Endothelial cell of umbilical vein (primary cell): ENCODE measurements around the gene PRKAR2B. TPM values are rescaled to one million over a fixed set of nuclear protein-coding genes. Genes with fewer than 3 reads are reported as not detected.

Experiments
- BruUV-seq: library from RNA; stranded (reverse); fragments of 400-500 nt; replicated peaks from 2 replicates; lab custom pipeline; 2021; lab: Mats Ljungman, UMichigan
- CTCF ChIA-PET: fragments of 300-600, 350-600 bp; sonication (Branson Sonifier 250); formaldehyde crosslinking; loops from one replicate; lab custom pipeline; 2021; ENCODE audit warnings: antibody characterized with exemption, inconsistent platforms; lab: Charles Lee
- POLR2A ChIA-PET: fragments of 300-600, 350-600 bp; sonication (Branson Sonifier 250); formaldehyde crosslinking; loops from one replicate; lab custom pipeline; 2021; ENCODE audit warnings: antibody characterized with exemption, inconsistent platforms; lab: Charles Lee
- DNase-seq: peaks from one replicate; pipeline ENCODE4 v3.0.0-alpha.2; 2011; ENCODE audit warnings: low read depth, low spot score
- FAIRE-seq: peaks from 2 replicates; lab custom pipeline; 2011; peaks lifted over from hg19 to GRCh38; lab: Jason Lieb, UNC
- H2AFZ ChIP-seq: 2 replicates; pipeline ENCODE4 v1.6.0; 2012; ENCODE audit warnings: low read depth, low read length, control low read depth, inconsistent platforms
- H3K27ac ChIP-seq: 2 replicates; pipeline ENCODE4 v1.5.1; 2011; ENCODE audit warnings: low read depth, mild to moderate bottlenecking, control low read depth, low read length, moderate library complexity; ENCODE audit not compliant: insufficient read depth
- H3K27me3 ChIP-seq, 2 experiments: 2 replicates each; pipeline versions ENCODE4 v1.6.0 to v1.6.1; 2011; ENCODE audit warnings: low read length in 2 of 2, mixed read lengths in 1 of 2; ENCODE audit not compliant: control insufficient read depth in 2 of 2, insufficient read depth in 2 of 2
- H3K36me3 ChIP-seq, 2 experiments: 2 replicates in 1 of 2; 3 replicates in 1 of 2; pipeline ENCODE4 v1.5.1; 2011; ENCODE audit warnings: low read length in 2 of 2, mild to moderate bottlenecking in 1 of 2, moderate library complexity in 1 of 2; ENCODE audit not compliant: control insufficient read depth in 2 of 2, insufficient read depth in 2 of 2; ENCODE audit errors: extremely low read depth in 1 of 2
- H3K4me1 ChIP-seq: 3 replicates; pipeline ENCODE4 v1.5.1; 2011; ENCODE audit warnings: mild to moderate bottlenecking, low read length; ENCODE audit not compliant: control insufficient read depth, insufficient read depth; ENCODE audit errors: extremely low read depth
- H3K4me2 ChIP-seq: 2 replicates; pipeline ENCODE4 v1.6.1; 2011; ENCODE audit warnings: low read length, control low read depth, mixed read lengths; ENCODE audit not compliant: insufficient read depth
- H3K4me3 ChIP-seq, 3 experiments: fragments of 200-600 bp in 1 of 3; sonication (generic), shearing (Covaris generic) in 1 of 3; replicated peaks in 1 of 3; 2 replicates each; pipeline ENCODE4 v1.5.1; 2011 to 2016; ENCODE audit warnings: control low read depth in 3 of 3, low read length in 3 of 3, mild to moderate bottlenecking in 2 of 3, inconsistent platforms in 1 of 3, low read depth in 1 of 3, moderate library complexity in 1 of 3; ENCODE audit not compliant: insufficient read depth in 1 of 3
- H3K79me2 ChIP-seq: 2 replicates; pipeline ENCODE4 v1.6.0; 2012; ENCODE audit warnings: low read length, inconsistent platforms; ENCODE audit not compliant: control insufficient read depth, insufficient read depth
- H3K9ac ChIP-seq: replicated peaks from 2 replicates; pipeline ENCODE3; 2011; ENCODE audit warnings: low read length, control low read depth; ENCODE audit not compliant: insufficient read depth; ENCODE audit errors: extremely low read depth
- H3K9me1 ChIP-seq: replicated peaks from 3 replicates; pipeline ENCODE4 v1.6.0; 2011; ENCODE audit warnings: mild to moderate bottlenecking, low read length; ENCODE audit not compliant: control insufficient read depth, insufficient read depth; ENCODE audit errors: extremely low read depth
- H3K9me3 ChIP-seq: replicated peaks from 2 replicates; pipeline ENCODE4 v1.5.1; 2012; ENCODE audit warnings: low read length, inconsistent platforms; ENCODE audit not compliant: control insufficient read depth, insufficient read depth
- H4K20me1 ChIP-seq: replicated peaks from 2 replicates; pipeline ENCODE3; 2011; ENCODE audit warnings: mild to moderate bottlenecking, low read length; ENCODE audit not compliant: control insufficient read depth, insufficient read depth; ENCODE audit errors: extremely low read depth
- CTCF ChIP-seq, 2 donors: IDR thresholded peaks; 1 replicate in 1 of 2; 2 replicates in 1 of 2; pipeline ENCODE4 v1.5.1; 2011; ENCODE audit warnings: low read length in 2 of 2, mild to moderate bottlenecking in 2 of 2, moderate library complexity in 2 of 2, control low read depth in 1 of 2, inconsistent platforms in 1 of 2, low read depth in 1 of 2; ENCODE audit not compliant: insufficient read depth in 1 of 2; ENCODE audit errors: extremely low read depth in 1 of 2
- FOS ChIP-seq: IDR thresholded peaks from 2 replicates; pipeline ENCODE4 v1.6.1; 2011; ENCODE audit warnings: mild to moderate bottlenecking, low read length, moderate library complexity, borderline replicate concordance; ENCODE audit not compliant: insufficient read depth
- GATA2 ChIP-seq: IDR thresholded peaks from 2 replicates; pipeline ENCODE4 v1.7.0; 2011; ENCODE audit warnings: low read depth, mild to moderate bottlenecking, moderate library complexity, mixed read lengths, low read length; ENCODE audit not compliant: insufficient read length, insufficient read depth
- JUN ChIP-seq: IDR thresholded peaks from 2 replicates; pipeline ENCODE4 v1.6.1; 2011; ENCODE audit warnings: borderline replicate concordance, low read depth; ENCODE audit not compliant: insufficient read length, insufficient read depth
- MAX ChIP-seq: IDR thresholded peaks from 2 replicates; pipeline ENCODE4 v1.6.1; 2011; ENCODE audit not compliant: insufficient read depth, insufficient read length
- MYC ChIP-seq: IDR thresholded peaks from one replicate; pipeline ENCODE4 v1.6.1; 2011; ENCODE audit warnings: mild to moderate bottlenecking, low read depth, low read length
- POLR2A ChIP-seq: IDR thresholded peaks from 2 replicates; pipeline ENCODE4 v1.6.1; 2012; ENCODE audit warnings: low read depth, mild to moderate bottlenecking, control low read depth, low read length
- POLR2AphosphoS5 ChIP-seq: IDR thresholded peaks from 2 replicates; pipeline ENCODE4 v1.6.1; 2012; ENCODE audit warnings: low read depth, mild to moderate bottlenecking, control low read depth, low read length, moderate library complexity; ENCODE audit not compliant: insufficient read depth
- dilution Hi-C: fragments of 300-500 bp; cut with MboI; formaldehyde crosslinking; loops from one replicate; pipeline ENCODE4 v1.15.0; 2019; ENCODE audit warnings: low sequenced_read_pairs; ENCODE audit not compliant: extremely low pct_ligation_motif_present
- intact Hi-C: fragments of 100-400 bp; cut with micrococcal nuclease; formaldehyde crosslinking; loops from one replicate; pipeline ENCODE4 v1.10.0; 2022
- polyA plus RNA-seq, 4 experiments: library from polyadenylated mRNA; depleted of rRNA in 3 of 4; stranded (reverse) in 3 of 4; unstranded in 1 of 4; fragments of >200 nt; gene quantifications; 2 replicates each; pipeline versions ENCODE4 v1.2.1 to v1.2.3, GENCODE V29; 2011 to 2012; ENCODE audit warnings: missing spikeins in 1 of 4
- total RNA-seq: library from RNA; stranded (reverse); gene quantifications from 2 replicates; pipeline ENCODE4 v1.2.3, GENCODE V29; 2021

PRKAR2B gene
- total and polyA plus RNA-seq, 2 donors (not counting 3 experiments of a cell fraction or from before 2014, with no cell fraction given): 10.7 to 39.8 TPM

GRCh38 chr7:107057474-107057833 lies 12.9 kb downstream of the PRKAR2B start:
- CTCF ChIA-PET: interaction anchor here (0.8 to 2.0 kb wide), 5 partner anchors 8 to 106 kb away, joined by 3 to 14 read pairs (median 5); no protein-coding TSS in a partner anchor
- no peaks in the 10 kb centered on the region for H3K9me1 ChIP-seq
- peaks cover 56% of the 10 kb centered on the region for H3K79me2 ChIP-seq
- no peak overlapping the region for H3K9ac ChIP-seq
- H3K27ac ChIP-seq: no peak overlapping the region
- no peak overlapping the region for H2AFZ ChIP-seq
- dilution Hi-C loops: no loop called here
- intact Hi-C loops: no loop called here
- no peak overlapping the region for H3K4me3 ChIP-seq
- H4K20me1 ChIP-seq: no peaks in the 10 kb centered on the region
- DNase-seq: no peak
- H3K9me3 ChIP-seq: no peaks in the 10 kb centered on the region
- no peaks in the 10 kb centered on the region for H3K36me3 ChIP-seq
- no peak for FAIRE-seq
- peaks cover 6% of the 10 kb centered on the region for H3K4me1 ChIP-seq
- H3K27me3 ChIP-seq: no peaks in the 10 kb centered on the region
- no TSS peak for BruUV-seq
- no peak overlapping the region for H3K4me2 ChIP-seq
- TF ChIP-seq POLR2A (no peak), MAX (no peak), CTCF (IDR thresholded peaks at IDR 0.05; ENCODE audit: extremely low read depth in 1 of 2, insufficient read depth in 1 of 2, low read depth in 1 of 2, low read length in 2 of 2) (no peak), JUN (no peak), GATA2 (no peak), MYC (no peak), FOS (no peak), POLR2AphosphoS5 (no peak)
- POLR2A ChIA-PET: no interaction called here
